Calu3 (cell line): ENCODE data around the gene PRSS16. TPM values are rescaled to one million over a fixed set of nuclear protein-coding genes. Genes with fewer than 3 reads are reported as not detected.

ENCODE experiments used
- Bru-seq: library from RNA; stranded (reverse); fragments of 400-500 nt; gene quantifications from one replicate; lab custom pipeline; 2021; lab: Mats Ljungman, UMichigan
- BruChase-seq, 2 experiments: library from RNA; stranded (reverse); fragments of 400-500 nt; gene quantifications; one replicate each; lab custom pipeline; 2021; lab: Mats Ljungman, UMichigan
- BruUV-seq: library from RNA; stranded (reverse); fragments of 400-500 nt; replicated peaks from 2 replicates; lab custom pipeline; 2021; lab: Mats Ljungman, UMichigan
- CTCF ChIA-PET: fragments of 300-600 bp; sonication (Branson Sonifier 250); formaldehyde crosslinking; loops from one replicate; lab custom pipeline; 2022; ENCODE audit warnings: antibody characterized with exemption; lab: Charles Lee
- DNase-seq: peaks from one replicate; pipeline ENCODE4 v3.0.0; 2022
- H3K27ac Mint-ChIP-seq: one replicate; pipeline ENCODE4 v1.8.0; 2022; ENCODE audit warnings: mixed read lengths; ENCODE audit not compliant: unreplicated experiment
- H3K27me3 Mint-ChIP-seq: one replicate; pipeline ENCODE4 v1.8.0; 2022; ENCODE audit warnings: mixed read lengths; ENCODE audit not compliant: unreplicated experiment
- H3K36me3 Mint-ChIP-seq: one replicate; pipeline ENCODE4 v1.8.0; 2022; ENCODE audit warnings: mild to moderate bottlenecking, moderate library complexity, mixed read lengths; ENCODE audit not compliant: insufficient read depth, unreplicated experiment
- H3K4me1 Mint-ChIP-seq: one replicate; pipeline ENCODE4 v1.8.0; 2022; ENCODE audit warnings: mild to moderate bottlenecking, low read depth, mixed read lengths; ENCODE audit not compliant: unreplicated experiment
- H3K4me3 Mint-ChIP-seq: one replicate; pipeline ENCODE4 v1.8.0; 2022; ENCODE audit warnings: mild to moderate bottlenecking, low read depth, moderate library complexity, mixed read lengths; ENCODE audit not compliant: unreplicated experiment
- H3K9me3 Mint-ChIP-seq: one replicate; pipeline ENCODE4 v1.8.0; 2022; ENCODE audit warnings: low read depth, mixed read lengths; ENCODE audit not compliant: unreplicated experiment
- CTCF ChIP-seq: fragments of 200-600 bp; IDR thresholded peaks from one replicate; pipeline ENCODE4 v1.8.0; 2022; ENCODE audit warnings: antibody characterized with exemption; ENCODE audit not compliant: unreplicated experiment
- intact Hi-C: fragments of 100-400 bp; cut with micrococcal nuclease; formaldehyde crosslinking; loops from one replicate; pipeline ENCODE4 v1.10.0; 2022; ENCODE audit not compliant: unreplicated experiment
- long read RNA-seq: library from polyadenylated mRNA; stranded (forward); transcript quantifications from one replicate; pipeline ENCODE4 v2.0.0, GENCODE V29; 2022
- total RNA-seq: library from RNA; stranded (reverse); gene quantifications from 2 replicates; pipeline ENCODE4 v1.2.3, GENCODE V29; 2022

The PRSS16 gene
- total RNA-seq (29.4 and 31.3 TPM in 2 replicates), Bru-seq, nascent RNA (percentile 56 among the genes with signal in this experiment), BruChase-seq, experiment 1, labeled RNA remaining after a 6-hour chase (percentile 81 among the genes with signal in this experiment), BruChase-seq, experiment 2, labeled RNA remaining after a 2-hour chase (percentile 70 among the genes with signal in this experiment)
- long read RNA-seq, transcript PRSS16-218 (5 exons, 955 nt), result major isoform, 8 of 27 reads
- long read RNA-seq, partial matches to known transcripts, result 4 of 27 reads
- long read RNA-seq, other reads (novel, unspliced or antisense), result 3 of 27 reads

- Mint-ChIP-seq H3K4me3 (no peak within 1 kb of the TSS), H3K9me3 (no peaks in the 10 kb centered on the region), H3K27me3 (peaks cover 12% of the 10 kb centered on the region), H3K4me1 (peaks cover 14% of the 10 kb centered on the region), H3K27ac (no peak within 1 kb of the TSS), H3K36me3 (peaks cover 18% of the 10 kb centered on the region)
- no TSS peak for BruUV-seq
- intact Hi-C loops, result no loop called here
- DNase-seq, result no peak
- CTCF ChIA-PET, result interaction anchor here (0.6 kb wide), 1 partner anchor 512 kb away, joined by 3 read pairs; no protein-coding TSS in a partner anchor
- TF ChIP-seq CTCF, result no peak
These were observed at the start of gene PRSS16 for GRCh38 chr6:27247133-27247836. Gene PRSS16, plus strand, starts transcription at chr6:27247701. Its CDS starts 37 bp downstream, at chr6:27247738.

GRCh38 chr6:27205375-27206278 lies 41.9 kb upstream of the PRSS16 start:
- Mint-ChIP-seq H3K27me3 (no peaks in the 10 kb centered on the region), H3K4me1 (no peaks in the 10 kb centered on the region), H3K27ac (no peak overlapping the region), H3K4me3 (no peak overlapping the region), H3K36me3 (no peaks in the 10 kb centered on the region), H3K9me3 (no peaks in the 10 kb centered on the region)
- CTCF ChIA-PET, result no interaction called here
- BruUV-seq, result no TSS peak
- DNase-seq, result no peak
- no peak for TF ChIP-seq CTCF
- intact Hi-C loops, result no loop called here

GRCh38 chr6:27206806-27207205 lies 40.7 kb upstream of the PRSS16 start:
- CTCF ChIA-PET, result no interaction called here
- intact Hi-C loops, result no loop called here
- no peaks in the 10 kb centered on the region for H3K9me3 Mint-ChIP-seq
- no peak overlapping the region for H3K27ac Mint-ChIP-seq
- BruUV-seq, result no TSS peak
- H3K36me3 Mint-ChIP-seq, result no peaks in the 10 kb centered on the region
- no peaks in the 10 kb centered on the region for H3K4me1 Mint-ChIP-seq
- no peak for TF ChIP-seq CTCF
- H3K4me3 Mint-ChIP-seq, result no peak overlapping the region
- no peaks in the 10 kb centered on the region for H3K27me3 Mint-ChIP-seq
- no peak for DNase-seq

GRCh38 chr6:27208042-27208441 lies 39.5 kb upstream of the PRSS16 start:
- CTCF ChIA-PET, result interaction anchor here (0.7 kb wide), 1 partner anchor 88 kb away, joined by 7 read pairs; no protein-coding TSS in a partner anchor
- no peaks in the 10 kb centered on the region for H3K9me3 Mint-ChIP-seq
- no TSS peak for BruUV-seq
- no peaks in the 10 kb centered on the region for H3K36me3 Mint-ChIP-seq
- TF ChIP-seq CTCF, result no peak
- H3K27me3 Mint-ChIP-seq, result no peaks in the 10 kb centered on the region
- intact Hi-C loops, result no loop called here
- no peak for DNase-seq
- no peak overlapping the region for H3K27ac Mint-ChIP-seq
- no peaks in the 10 kb centered on the region for H3K4me1 Mint-ChIP-seq
- no peak overlapping the region for H3K4me3 Mint-ChIP-seq
